NCI-H146 treated with DMSO at 0.1 percent for 48 hours (cell line): Measurements from ENCODE around the gene YWHAE.
"Not testable (repeated sequence)": the region's sequence is repeated elsewhere in the genome, so short reads cannot be mapped to it uniquely, and the experiment has no call there.

Experiments used
- DNase-seq: peaks from one replicate; lab custom pipeline; 2025; ENCODE audit not compliant: unreplicated experiment; lab: John Stamatoyannopoulos, UW

The YWHAE gene

GRCh38 chr17:1413281-1413791, 13.3 kb upstream of the YWHAE start:
- peak; percentile 13 for DNase-seq

GRCh38 chr17:1412185-1413110, 12.4 kb upstream of the YWHAE start:
- no peak for DNase-seq

DNA sequence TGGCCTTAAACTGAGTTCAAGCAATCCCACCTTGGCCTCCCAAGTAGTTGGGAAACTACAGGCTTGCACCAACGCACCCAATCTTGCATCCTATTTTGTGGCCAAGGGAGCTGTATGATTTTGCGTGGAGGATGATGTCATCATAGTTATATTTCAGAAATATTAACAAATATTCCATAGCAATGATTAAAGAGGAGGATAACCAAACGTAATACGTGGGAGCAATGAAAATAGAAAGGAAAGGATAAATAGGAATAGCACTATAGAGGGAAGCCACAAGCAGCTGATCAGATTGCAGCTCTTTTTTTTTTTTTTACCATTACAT, 2.2 kb upstream of the YWHAE start:
- no peak for DNase-seq

DNA sequence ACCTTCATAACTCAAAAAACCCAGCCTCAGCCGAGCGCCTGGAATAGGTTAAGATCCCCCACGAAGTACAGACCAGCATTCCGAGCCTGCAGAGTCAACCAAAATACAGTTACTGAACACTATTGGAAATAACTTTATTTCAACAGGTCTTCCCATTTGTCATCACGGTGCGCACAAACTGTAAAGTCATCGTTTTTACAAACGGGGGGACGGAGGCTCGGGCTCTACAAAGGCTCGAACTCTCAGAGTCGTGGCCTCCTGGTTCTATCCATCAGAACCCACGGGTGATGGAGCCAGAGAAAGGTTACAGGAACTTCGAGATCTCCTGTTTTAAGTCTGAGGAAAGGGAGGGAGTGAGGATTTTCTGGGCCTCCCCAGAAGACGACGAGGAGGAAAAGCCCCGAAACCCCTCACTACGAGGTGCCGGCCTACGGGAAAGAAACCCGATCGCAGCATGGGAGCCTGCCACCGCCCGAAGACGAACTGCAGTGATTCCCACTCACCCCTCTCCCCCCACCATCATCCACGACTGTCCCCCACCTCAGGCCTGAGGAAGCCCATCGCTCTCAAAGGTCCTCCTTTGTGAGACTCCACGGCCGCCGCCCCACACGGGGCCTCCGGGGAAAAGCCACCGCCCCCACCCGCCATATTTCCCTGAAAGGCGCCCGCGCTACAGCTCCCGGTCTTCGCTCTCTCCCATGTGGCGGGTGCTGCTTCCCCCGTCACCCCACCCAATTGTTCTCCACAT, 917 bp downstream of the YWHAE start:
- DNase-seq = no peak

DNA sequence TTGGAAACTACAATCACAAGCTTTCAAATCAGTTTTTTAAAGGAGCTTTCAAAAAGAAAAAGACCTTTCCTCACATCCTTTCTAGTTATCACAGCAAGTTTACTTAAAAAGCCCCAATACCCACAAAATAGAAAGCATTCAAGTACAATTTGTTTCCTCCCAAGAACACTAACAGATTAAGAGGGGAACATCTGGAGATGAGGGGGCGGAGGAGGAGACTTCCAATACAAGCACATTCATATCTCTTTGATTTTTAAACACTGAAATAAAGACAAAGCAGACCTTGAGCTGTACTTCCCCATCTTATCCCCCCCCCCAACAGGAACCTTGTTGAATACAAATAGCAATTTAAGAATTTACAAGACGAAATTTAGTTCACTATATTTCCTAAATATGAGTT, 2.0 kb downstream of the YWHAE start:
- DNase-seq = no peak

- DNase-seq = not testable (repeated sequence)
These were observed 4.0 kb downstream of the YWHAE start for GRCh38 chr17:1395876-1396665.

- no peak for DNase-seq
These were observed 8.4 kb downstream of the YWHAE start for GRCh38 chr17:1391577-1391976.

- no peak for DNase-seq
These were observed 9.3 kb downstream of the YWHAE start for GRCh38 chr17:1390432-1391367.

DNA sequence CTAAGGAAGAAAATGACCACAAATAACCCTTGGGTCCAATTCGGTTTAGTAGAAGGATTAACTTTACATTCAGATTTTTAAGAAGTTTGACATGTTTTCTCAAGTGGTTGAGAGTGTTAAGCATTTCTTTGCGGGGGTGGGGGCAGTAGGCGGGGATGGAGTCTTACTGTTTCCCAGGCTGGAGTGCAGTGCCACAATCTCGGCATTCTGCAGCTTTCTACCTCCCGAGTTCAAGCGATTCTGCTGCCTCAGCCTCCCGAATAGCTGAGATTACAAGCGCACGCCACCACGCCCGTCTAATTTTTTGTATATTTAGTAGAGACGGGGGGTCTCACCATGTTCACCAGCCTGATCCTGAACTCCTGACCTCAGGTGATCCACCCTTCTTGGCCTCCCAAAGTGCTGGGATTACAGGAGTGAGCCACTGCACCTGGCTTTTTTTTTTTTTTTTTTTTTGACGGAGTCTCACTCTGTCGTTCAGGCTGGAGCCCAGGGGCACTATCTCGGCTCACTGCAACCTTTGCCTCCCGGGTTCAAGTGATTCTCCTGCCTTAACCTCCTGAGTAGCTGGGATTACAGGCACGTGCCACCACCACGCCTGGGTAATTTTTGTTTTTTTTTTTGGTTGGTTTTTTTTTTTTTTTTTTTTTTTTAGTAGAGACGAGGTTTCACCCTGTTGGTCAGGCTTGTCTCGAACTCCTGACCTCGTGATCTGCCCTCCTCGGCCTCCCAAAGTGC, 12.4 kb downstream of the YWHAE start:
- not testable (repeated sequence) for DNase-seq

GRCh38 chr17:1386675-1387190, 13.3 kb downstream of the YWHAE start:
- not testable (repeated sequence) for DNase-seq

DNA sequence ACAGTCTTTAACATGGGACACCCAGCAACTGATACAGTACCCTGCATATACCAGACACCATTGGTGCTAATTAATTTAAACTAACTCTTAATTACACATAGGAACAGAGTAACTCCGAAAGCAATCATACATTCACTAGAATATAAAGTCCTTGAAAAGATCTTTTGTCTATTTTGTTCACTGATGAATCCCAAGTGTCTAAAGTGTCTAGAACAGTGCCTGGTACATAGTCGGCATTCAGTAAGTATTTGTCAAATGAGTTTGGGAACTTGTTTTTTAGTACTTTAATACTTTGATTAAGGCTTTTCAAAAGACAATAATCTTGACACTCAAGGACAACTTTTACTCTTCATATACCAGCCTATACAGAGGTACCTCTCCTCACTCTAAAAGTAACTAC, 13.8 kb downstream of the YWHAE start:
- no peak for DNase-seq

DNA sequence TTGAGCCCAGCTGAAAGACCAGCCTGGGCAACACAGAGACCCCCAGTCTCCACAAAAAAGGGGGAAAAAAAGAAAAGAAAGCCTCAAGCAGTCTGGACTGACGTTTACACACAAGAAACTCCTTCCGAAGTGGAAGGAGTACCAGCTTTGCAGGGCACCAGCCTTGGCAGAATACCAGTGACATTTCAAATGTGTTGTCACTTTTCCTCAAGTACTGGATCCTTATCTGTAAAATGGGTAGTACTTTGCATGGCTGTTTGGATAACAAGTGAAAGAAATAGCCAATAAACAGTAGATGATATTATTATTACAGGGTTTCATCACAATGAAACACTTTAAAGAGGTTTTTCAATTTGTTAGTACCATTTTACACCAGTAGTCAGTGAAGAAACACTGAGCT, 14.2 kb downstream of the YWHAE start:
- no peak for DNase-seq

- no peak for DNase-seq
These were observed 15.1 kb downstream of the YWHAE start for GRCh38 chr17:1384905-1385435.

GRCh38 chr17:1379930-1380313, 20.1 kb downstream of the YWHAE start:
- DNase-seq = no peak

DNA sequence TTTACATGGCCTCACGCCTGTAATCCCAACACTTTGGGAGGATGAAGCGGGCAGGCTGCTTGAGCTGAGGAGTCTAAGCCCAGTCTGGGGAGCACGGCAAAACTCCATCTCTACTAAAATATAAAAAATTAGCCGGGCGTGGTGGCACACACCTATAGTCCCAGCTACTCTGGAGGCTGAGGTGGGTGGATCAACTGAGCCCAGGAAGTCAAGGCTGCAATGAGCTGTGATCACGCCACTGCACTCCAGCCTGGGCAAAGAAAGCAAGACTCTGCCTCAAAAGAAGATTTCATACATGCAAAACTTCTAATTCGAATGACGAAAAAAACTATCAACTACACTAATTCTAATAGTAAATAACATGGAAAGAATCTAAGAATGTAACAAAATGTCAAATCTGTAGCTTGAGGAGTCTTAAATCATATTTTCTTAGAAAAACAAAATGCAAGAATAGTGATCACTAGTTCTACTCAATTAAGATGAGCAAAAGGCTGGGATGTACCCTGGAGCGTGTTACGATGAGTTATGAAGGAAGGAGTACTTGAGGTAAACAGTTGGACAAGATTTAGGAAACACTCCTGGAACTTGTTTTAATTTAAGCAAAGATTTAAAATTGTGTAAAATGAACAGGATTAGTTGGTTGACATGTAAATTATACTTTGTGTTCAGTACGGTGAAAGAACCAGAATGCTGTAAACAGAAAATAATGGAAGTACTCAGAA, 20.7 kb downstream of the YWHAE start:
- no peak for DNase-seq

DNA sequence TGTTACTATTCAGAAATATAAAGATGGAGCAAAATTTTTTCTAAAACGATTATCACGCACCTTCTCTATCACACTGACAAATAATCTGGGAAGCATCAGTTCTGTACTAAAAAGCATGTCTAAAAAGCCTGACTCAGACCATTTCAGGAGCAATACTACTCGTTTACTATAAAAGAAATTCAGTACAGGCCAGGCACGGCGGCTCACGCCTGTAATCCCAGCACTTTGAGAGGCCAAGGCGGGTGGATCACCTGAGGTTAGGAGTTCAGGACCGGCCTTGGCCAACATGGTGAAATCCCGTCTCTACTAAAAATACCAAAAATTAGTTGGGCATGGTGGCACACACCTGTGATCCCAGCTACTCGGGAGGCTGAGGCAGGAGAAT, 21.6 kb downstream of the YWHAE start:
- DNase-seq = not testable (repeated sequence)

DNA sequence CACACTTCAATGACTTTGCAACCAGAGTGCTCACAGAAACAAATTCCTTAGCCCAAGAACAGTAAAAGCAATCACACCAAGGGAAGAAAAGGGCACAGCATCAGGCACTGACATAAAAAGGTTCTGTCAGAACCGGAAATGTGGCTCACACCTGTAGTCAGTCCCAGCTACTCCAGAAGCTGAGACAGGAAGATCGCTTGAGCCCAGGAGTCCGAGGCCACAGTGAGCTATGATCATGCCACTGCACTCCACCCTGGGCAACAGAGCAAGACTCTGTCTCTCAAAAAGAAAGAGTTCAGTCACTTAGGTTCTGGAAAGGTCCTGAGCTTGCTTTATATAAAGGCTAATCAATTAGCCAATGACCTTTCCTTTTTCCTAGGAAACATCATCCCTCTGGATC, 22.7 kb downstream of the YWHAE start:
- DNase-seq = no peak

GRCh38 chr17:1376061-1376460, 24.0 kb downstream of the YWHAE start:
- DNase-seq = no peak
